MM.1S (cell line): ENCODE data around the gene PDGFRB.

Experiments used
- EZH2 ChIP-seq: fragments of 300-600 bp; sonication (generic); optimal IDR thresholded peaks from 2 replicates; pipeline ENCODE3; 2017; ENCODE audit warnings: low read depth, mild to moderate bottlenecking, antibody characterized with exemption, low read length, mixed read lengths
- TF ChIP-seq, protein P1 (sequence below): fragments of 300-600 bp; sonication (generic); IDR thresholded peaks from 2 replicates; pipeline ENCODE4 v1.5.1; 2016; ENCODE audit warnings: antibody characterized with exemption, low read length, mixed read lengths

DNA sequence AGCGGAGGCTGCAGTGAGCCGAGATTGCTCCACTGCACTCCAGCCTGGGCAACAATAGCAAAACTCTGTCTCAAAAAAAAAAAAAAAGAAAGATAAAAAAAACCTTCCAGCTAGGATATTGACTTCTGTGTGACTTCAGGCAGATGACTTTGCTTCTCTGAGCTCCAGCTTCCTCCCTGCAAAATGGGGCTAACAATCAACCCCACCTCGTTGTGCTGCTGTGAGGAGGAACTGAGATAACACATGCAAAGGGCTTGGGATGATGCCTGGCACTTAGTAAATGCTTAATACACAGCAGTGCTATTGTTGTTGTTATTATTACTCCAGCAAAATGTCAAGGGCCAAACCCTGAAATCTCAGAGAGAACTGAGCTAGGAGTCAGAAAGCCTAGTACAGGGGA is 7.4 kb upstream of the PDGFRB start:
- TF ChIP-seq, protein P1, sequence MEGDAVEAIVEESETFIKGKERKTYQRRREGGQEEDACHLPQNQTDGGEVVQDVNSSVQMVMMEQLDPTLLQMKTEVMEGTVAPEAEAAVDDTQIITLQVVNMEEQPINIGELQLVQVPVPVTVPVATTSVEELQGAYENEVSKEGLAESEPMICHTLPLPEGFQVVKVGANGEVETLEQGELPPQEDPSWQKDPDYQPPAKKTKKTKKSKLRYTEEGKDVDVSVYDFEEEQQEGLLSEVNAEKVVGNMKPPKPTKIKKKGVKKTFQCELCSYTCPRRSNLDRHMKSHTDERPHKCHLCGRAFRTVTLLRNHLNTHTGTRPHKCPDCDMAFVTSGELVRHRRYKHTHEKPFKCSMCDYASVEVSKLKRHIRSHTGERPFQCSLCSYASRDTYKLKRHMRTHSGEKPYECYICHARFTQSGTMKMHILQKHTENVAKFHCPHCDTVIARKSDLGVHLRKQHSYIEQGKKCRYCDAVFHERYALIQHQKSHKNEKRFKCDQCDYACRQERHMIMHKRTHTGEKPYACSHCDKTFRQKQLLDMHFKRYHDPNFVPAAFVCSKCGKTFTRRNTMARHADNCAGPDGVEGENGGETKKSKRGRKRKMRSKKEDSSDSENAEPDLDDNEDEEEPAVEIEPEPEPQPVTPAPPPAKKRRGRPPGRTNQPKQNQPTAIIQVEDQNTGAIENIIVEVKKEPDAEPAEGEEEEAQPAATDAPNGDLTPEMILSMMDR, result no peak
- no peak for TF ChIP-seq EZH2
